Activated gamma-delta T cell treated with anti-CD3 and anti-CD28 coated beads, Interleukin-2, amount 50 U/mL, for 16 hours (primary cell): ENCODE measurements around the gene ZNF385B.

Experiments
- DNase-seq: peaks from one replicate; pipeline ENCODE4 v3.0.0-alpha.2; 2020; ENCODE audit warnings: low read depth

Gene ZNF385B

GRCh38 chr2:179745635-179746256 lies 115.7 kb downstream of the ZNF385B start:
- no peak for DNase-seq

GRCh38 chr2:179744401-179744800 lies 117.0 kb downstream of the ZNF385B start:
- no peak for DNase-seq

- no peak for DNase-seq
Observed at GRCh38 chr2:179741317-179741716, 120.1 kb downstream of the ZNF385B start.

- no peak for DNase-seq
Observed at GRCh38 chr2:179729966-179730365, 131.4 kb downstream of the ZNF385B start.

- no peak for DNase-seq
Observed at GRCh38 chr2:179726461-179727180, 134.8 kb downstream of the ZNF385B start.

GRCh38 chr2:179724403-179724802 lies 137.0 kb downstream of the ZNF385B start:
- DNase-seq: no peak

- DNase-seq: no peak
Observed at GRCh38 chr2:179720173-179720772, 141.1 kb downstream of the ZNF385B start.

GRCh38 chr2:179715871-179716270 lies 145.5 kb downstream of the ZNF385B start:
- no peak for DNase-seq

- DNase-seq: no peak
Observed at GRCh38 chr2:179715196-179715595, 146.2 kb downstream of the ZNF385B start.

- no peak for DNase-seq
Observed at GRCh38 chr2:179712825-179713224, 148.6 kb downstream of the ZNF385B start.

- DNase-seq: no peak
Observed at GRCh38 chr2:179711375-179711774, 150.0 kb downstream of the ZNF385B start.

- DNase-seq: no peak
Observed at GRCh38 chr2:179703702-179704101, 157.7 kb downstream of the ZNF385B start.

- no peak for DNase-seq
Observed at GRCh38 chr2:179702912-179703311, 158.5 kb downstream of the ZNF385B start.

- DNase-seq: no peak
Observed at GRCh38 chr2:179701524-179702110, 159.8 kb downstream of the ZNF385B start.

GRCh38 chr2:179695486-179695885 lies 165.9 kb downstream of the ZNF385B start:
- no peak for DNase-seq

- DNase-seq: no peak
Observed at GRCh38 chr2:179694963-179695362, 166.4 kb downstream of the ZNF385B start.

GRCh38 chr2:179692610-179693009 lies 168.8 kb downstream of the ZNF385B start:
- no peak for DNase-seq

GRCh38 chr2:179692043-179692442 lies 169.4 kb downstream of the ZNF385B start:
- DNase-seq: no peak

GRCh38 chr2:179691235-179691634 lies 170.2 kb downstream of the ZNF385B start:
- DNase-seq: no peak

- no peak for DNase-seq
Observed at GRCh38 chr2:179686718-179687342, 174.6 kb downstream of the ZNF385B start.

- no peak for DNase-seq
Observed at GRCh38 chr2:179686069-179686468, 175.3 kb downstream of the ZNF385B start.

- no peak for DNase-seq
Observed at GRCh38 chr2:179685146-179685545, 176.3 kb downstream of the ZNF385B start.

GRCh38 chr2:179682756-179683155 lies 178.7 kb downstream of the ZNF385B start:
- DNase-seq: no peak
